ENCODE measurements around the gene HERPUD1. TPM values are rescaled to one million over a fixed set of nuclear protein-coding genes. Genes with fewer than 3 reads are reported as not detected.

Gene HERPUD1
- total RNA-seq, 1 donor from 2014 or later = 97.7 TPM

- no peaks in the 10 kb centered on the region for H3K27me3 ChIP-seq
- intact Hi-C loops (cut with DNase I) = no loop called here
- no peak for TF ChIP-seq CTCF (IDR thresholded peaks at IDR 0.05)
- TF ChIP-seq POLR2A (IDR thresholded peaks at IDR 0.05) = no peak
- TF ChIP-seq POLR2AphosphoS5 (IDR thresholded peaks at IDR 0.05; ENCODE audit: insufficient read depth in 1 of 2, low read depth in 1 of 2) = no peak
- H3K9me3 ChIP-seq = no peaks in the 10 kb centered on the region
- H3K27ac ChIP-seq = no peak overlapping the region
- H3K36me3 ChIP-seq = peaks cover 0 to 40% of the 10 kb centered on the region in 2 donors
- no peaks in the 10 kb centered on the region for H3K4me1 ChIP-seq
- H3K4me3 ChIP-seq = no peak overlapping the region
- no peak for DNase-seq (ENCODE audit: extremely low spot score in 2 of 2)
Measured at GRCh38 chr16:56947604-56947995, 15.7 kb downstream of the HERPUD1 start.

GRCh38 chr16:56948234-56948633 is 16.3 kb downstream of the HERPUD1 start:
- no peaks in the 10 kb centered on the region for H3K27me3 ChIP-seq
- no peak for DNase-seq (ENCODE audit: extremely low spot score in 2 of 2)
- no peaks in the 10 kb centered on the region for H3K9me3 ChIP-seq
- intact Hi-C loops (cut with DNase I) = no loop called here
- H3K27ac ChIP-seq = no peak overlapping the region
- TF ChIP-seq POLR2AphosphoS5 (IDR thresholded peaks at IDR 0.05; ENCODE audit: insufficient read depth in 1 of 2, low read depth in 1 of 2) (no peak), POLR2A (IDR thresholded peaks at IDR 0.05) (no peak), CTCF (IDR thresholded peaks at IDR 0.05) (no peak)
- H3K4me1 ChIP-seq = no peaks in the 10 kb centered on the region
- no peak overlapping the region for H3K4me3 ChIP-seq
- peaks cover 0 to 33% of the 10 kb centered on the region in 2 donors for H3K36me3 ChIP-seq

- no peak overlapping the region for H3K27ac ChIP-seq
- no peak for TF ChIP-seq CTCF (IDR thresholded peaks at IDR 0.05)
- no peak for TF ChIP-seq POLR2A (IDR thresholded peaks at IDR 0.05)
- TF ChIP-seq POLR2AphosphoS5 (IDR thresholded peaks at IDR 0.05; ENCODE audit: insufficient read depth in 1 of 2, low read depth in 1 of 2) = no peak
- no peaks in the 10 kb centered on the region for H3K27me3 ChIP-seq
- intact Hi-C loops (cut with DNase I) = no loop called here
- DNase-seq (ENCODE audit: extremely low spot score in 2 of 2) = no peak
- H3K36me3 ChIP-seq = peaks cover 0 to 15% of the 10 kb centered on the region in 2 donors
- no peaks in the 10 kb centered on the region for H3K9me3 ChIP-seq
- H3K4me3 ChIP-seq = no peak overlapping the region
- H3K4me1 ChIP-seq = no peaks in the 10 kb centered on the region
Measured at GRCh38 chr16:56950051-56950450, 18.1 kb downstream of the HERPUD1 start.

- TF ChIP-seq CTCF (IDR thresholded peaks at IDR 0.05) (no peak), POLR2AphosphoS5 (IDR thresholded peaks at IDR 0.05; ENCODE audit: insufficient read depth in 1 of 2, low read depth in 1 of 2) (no peak), POLR2A (IDR thresholded peaks at IDR 0.05) (no peak)
- Histone ChIP-seq H3K4me3 (no peak overlapping the region), H3K27me3 (no peaks in the 10 kb centered on the region), H3K4me1 (no peaks in the 10 kb centered on the region), H3K27ac (no peak overlapping the region), H3K36me3 (peaks cover 0 to 11% of the 10 kb centered on the region in 2 donors), H3K9me3 (no peaks in the 10 kb centered on the region)
- DNase-seq (ENCODE audit: extremely low spot score in 2 of 2) = no peak
- intact Hi-C loops (cut with DNase I) = no loop called here
Measured at GRCh38 chr16:56950455-56950854, 18.5 kb downstream of the HERPUD1 start.

GRCh38 chr16:56950881-56951771 is 19.2 kb downstream of the HERPUD1 start:
- no peak for TF ChIP-seq POLR2AphosphoS5 (IDR thresholded peaks at IDR 0.05; ENCODE audit: insufficient read depth in 1 of 2, low read depth in 1 of 2)
- TF ChIP-seq CTCF (IDR thresholded peaks at IDR 0.05) = peak in 2 of 3 experiments; percentile 18 to 27
- TF ChIP-seq POLR2A (IDR thresholded peaks at IDR 0.05) = no peak
- Histone ChIP-seq H3K27ac (no peak overlapping the region), H3K4me3 (no peak overlapping the region), H3K9me3 (no peaks in the 10 kb centered on the region), H3K27me3 (no peaks in the 10 kb centered on the region), H3K4me1 (no peaks in the 10 kb centered on the region), H3K36me3 (peaks cover 0 to 4% of the 10 kb centered on the region in 2 donors)
- DNase-seq (ENCODE audit: extremely low spot score in 2 of 2) = no peak
- intact Hi-C loops (cut with DNase I) = no loop called here

Data from vagina (tissue), 2 donors.